Activated effector memory CD4-positive, alpha-beta T cell treated with Interleukin-2 at 50 U/mL for 16 hours (primary cell): Measurements from ENCODE around the gene ST6GALNAC6.
"Not testable (repeated sequence)": the region's sequence is repeated elsewhere in the genome, so short reads cannot be mapped to it uniquely, and the experiment has no call there.

Experiments
- DNase-seq: peaks from one replicate; pipeline ENCODE4 v3.0.0-alpha.2; 2020

Gene ST6GALNAC6

GRCh38 chr9:127853312-127854183 is 45.9 kb downstream of the ST6GALNAC6 start:
- no peak for DNase-seq

- DNase-seq = no peak
These were observed 46.6 kb downstream of the ST6GALNAC6 start for GRCh38 chr9:127852829-127853228.

GRCh38 chr9:127850286-127850830 is 49.0 kb downstream of the ST6GALNAC6 start:
- no peak for DNase-seq

- DNase-seq = no peak
These were observed 50.5 kb downstream of the ST6GALNAC6 start for GRCh38 chr9:127848756-127849504.

- no peak for DNase-seq
These were observed 51.3 kb downstream of the ST6GALNAC6 start for GRCh38 chr9:127847833-127848755.

- no peak for DNase-seq
These were observed 52.3 kb downstream of the ST6GALNAC6 start for GRCh38 chr9:127847178-127847510.

GRCh38 chr9:127846443-127847177 is 52.8 kb downstream of the ST6GALNAC6 start:
- no peak for DNase-seq

- not testable (repeated sequence) for DNase-seq
These were observed 53.8 kb downstream of the ST6GALNAC6 start for GRCh38 chr9:127845619-127846018.

- DNase-seq = no peak
These were observed 54.5 kb downstream of the ST6GALNAC6 start for GRCh38 chr9:127844821-127845359.

- DNase-seq = no peak
These were observed 58.1 kb downstream of the ST6GALNAC6 start for GRCh38 chr9:127841087-127841835.

- no peak for DNase-seq
These were observed 60.9 kb downstream of the ST6GALNAC6 start for GRCh38 chr9:127838375-127839078.

GRCh38 chr9:127837346-127837745 is 62.1 kb downstream of the ST6GALNAC6 start:
- no peak for DNase-seq

GRCh38 chr9:127836561-127836960 is 62.8 kb downstream of the ST6GALNAC6 start:
- DNase-seq = not testable (repeated sequence)

GRCh38 chr9:127835991-127836516 is 63.3 kb downstream of the ST6GALNAC6 start:
- no peak for DNase-seq
